Activated CD4-positive, alpha-beta T cell treated with anti-CD3 and anti-CD28 coated beads for 1 hour (primary cell): Measurements from ENCODE around the gene BTRC.

Experiments
- DNase-seq: peaks from one replicate; pipeline ENCODE4 v3.0.0-alpha.2; 2020

BTRC gene

GRCh38 chr10:101487399-101487798 is 133.4 kb downstream of the BTRC start:
- no peak for DNase-seq

GRCh38 chr10:101489355-101489754 is 135.4 kb downstream of the BTRC start:
- no peak for DNase-seq

- DNase-seq = no peak
Measured at GRCh38 chr10:101490026-101490425, 136.1 kb downstream of the BTRC start.

- DNase-seq = no peak
Measured at GRCh38 chr10:101492205-101492604, 138.2 kb downstream of the BTRC start.

GRCh38 chr10:101492814-101493213 is 138.8 kb downstream of the BTRC start:
- no peak for DNase-seq

GRCh38 chr10:101493249-101493648 is 139.3 kb downstream of the BTRC start:
- DNase-seq = no peak

- DNase-seq = no peak
Measured at GRCh38 chr10:101493782-101494281, 139.9 kb downstream of the BTRC start.

- DNase-seq = no peak
Measured at GRCh38 chr10:101494650-101495049, 140.7 kb downstream of the BTRC start.

GRCh38 chr10:101495324-101495925 is 141.5 kb downstream of the BTRC start:
- DNase-seq = no peak

- no peak for DNase-seq
Measured at GRCh38 chr10:101504438-101504837, 150.5 kb downstream of the BTRC start.

- no peak for DNase-seq
Measured at GRCh38 chr10:101506829-101507661, 153.1 kb downstream of the BTRC start.

- no peak for DNase-seq
Measured at GRCh38 chr10:101507828-101508227, 153.9 kb downstream of the BTRC start.

- no peak for DNase-seq
Measured at GRCh38 chr10:101511938-101512337, 158.0 kb downstream of the BTRC start.

GRCh38 chr10:101512738-101513137 is 158.8 kb downstream of the BTRC start:
- no peak for DNase-seq

GRCh38 chr10:101513733-101514132 is 159.8 kb downstream of the BTRC start:
- no peak for DNase-seq

- DNase-seq = no peak
Measured at GRCh38 chr10:101525848-101526247, 171.9 kb downstream of the BTRC start.

- no peak for DNase-seq
Measured at GRCh38 chr10:101529207-101529606, 175.2 kb downstream of the BTRC start.

GRCh38 chr10:101529725-101530553 is 176.0 kb downstream of the BTRC start:
- DNase-seq = no peak

GRCh38 chr10:101535949-101536348 is 182.0 kb downstream of the BTRC start:
- no peak for DNase-seq

- DNase-seq = no peak
Measured at GRCh38 chr10:101536800-101537199, 182.8 kb downstream of the BTRC start.

GRCh38 chr10:101538446-101538845 is 184.5 kb downstream of the BTRC start:
- no peak for DNase-seq

GRCh38 chr10:101545898-101546297 is 191.9 kb downstream of the BTRC start:
- DNase-seq = no peak

GRCh38 chr10:101550965-101551364 is 197.0 kb downstream of the BTRC start:
- no peak for DNase-seq
